Measurements from ENCODE around the gene TGM5. TPM values are rescaled to one million over a fixed set of nuclear protein-coding genes. Genes with fewer than 3 reads are reported as not detected.
A peak's percentile ranks its signal among the peaks of the same experiment; 100 is the strongest.

TGM5 gene
- total RNA-seq, 5 donors from 2014 or later (not counting 1 experiment from before 2014, with no cell fraction given), result not detected

DNA sequence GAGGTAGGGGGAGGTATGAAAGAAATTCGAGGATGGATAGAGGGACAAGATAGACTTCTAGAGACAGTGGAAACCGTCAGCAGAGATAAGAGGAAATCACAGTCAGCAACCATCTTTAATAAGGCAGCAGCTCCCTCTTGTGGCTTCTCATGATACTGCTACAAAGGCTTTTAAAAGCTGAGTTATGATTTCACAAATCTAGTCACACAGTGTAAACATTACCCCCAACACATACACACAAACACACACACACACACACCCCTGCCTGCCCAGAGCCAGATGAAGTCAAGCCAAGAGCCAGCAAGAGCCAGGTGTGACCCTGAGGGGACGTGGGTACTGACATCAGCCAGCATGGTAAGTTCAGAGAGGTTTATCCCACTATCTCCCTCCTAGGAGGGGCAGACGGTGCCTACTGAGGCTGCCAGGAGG lies 18.9 kb upstream of the TGM5 start:
- CTCF ChIA-PET, result interaction anchor here (0.5 to 2.3 kb wide), 17 partner anchors 11 to 326 kb away, joined by 3 to 60 read pairs (median 3); no protein-coding TSS in a partner anchor
- Mint-ChIP-seq H3K27ac (no peak overlapping the region), H3K36me3 (no peaks in the 10 kb centered on the region), H3K4me1 (peaks cover 0 to 8% (median 2%) of the 10 kb centered on the region in 3 donors), H3K4me3 (no peak overlapping the region), H3K9me3 (no peaks in the 10 kb centered on the region), H3K27me3 (peaks cover 4 to 5% of the 10 kb centered on the region in 2 donors)
- DNase-seq, result peak in 30 of 35 experiments; percentile 7 to 80 (median 37)
- POLR2A ChIA-PET, result no interaction called here
- peak; percentile 63 to 82 (median 68) for ATAC-seq (replicated peaks in 1 of 4)
- H3K4me3 ChIP-seq (ENCODE audit: control insufficient read depth in 1 of 2, extremely low read depth in 1 of 2, low read length in 1 of 2), result no peak overlapping the region
- H3K36me3 ChIP-seq (ENCODE audit: control insufficient read depth in 2 of 2, extremely low read depth in 1 of 2, insufficient read depth in 1 of 2, low read length in 1 of 2), result no peaks in the 10 kb centered on the region
- H3K4me1 ChIP-seq (ENCODE audit: control insufficient read depth in 1 of 2, extremely low read depth in 1 of 2, insufficient read depth in 2 of 2, low read length in 2 of 2), result peaks cover 0 to 3% of the 10 kb centered on the region in 2 experiments
- H3K9me3 ChIP-seq, result no peaks in the 10 kb centered on the region
- no CpG with 5 or more reads among the region's 4 CpGs for WGBS (ENCODE audit: insufficient coverage)
- peaks cover 0 to 18% of the 10 kb centered on the region in 2 experiments for H3K27me3 ChIP-seq (replicated peaks in 1 of 2; ENCODE audit: control insufficient read depth in 2 of 2, extremely low read depth in 1 of 2, insufficient read depth in 2 of 2, low read length in 1 of 2)
- no peak overlapping the region for H3K27ac ChIP-seq (ENCODE audit: low read length)

DNA sequence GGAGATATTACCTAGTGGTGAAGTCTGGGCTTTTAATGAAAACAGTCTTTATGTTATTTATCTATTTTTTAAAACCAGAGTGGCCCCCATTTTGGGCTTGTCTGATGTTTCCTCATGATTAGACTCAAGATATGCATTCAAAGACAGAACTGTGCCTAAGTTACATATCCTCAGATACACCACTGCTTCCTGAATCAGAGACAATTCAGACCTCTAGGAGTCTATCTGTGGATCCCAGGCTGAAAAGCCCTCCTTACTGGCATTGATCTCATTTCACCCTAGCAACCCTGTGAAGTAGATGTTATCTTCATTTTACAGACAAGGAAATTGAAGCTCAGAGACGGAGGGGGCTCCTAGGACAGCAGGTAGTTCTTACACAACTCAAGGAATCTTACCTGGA lies 16.8 kb upstream of the TGM5 start:
- no peak for ATAC-seq (replicated peaks in 1 of 4)
- no peaks in the 10 kb centered on the region for H3K36me3 Mint-ChIP-seq
- CTCF ChIA-PET, result no interaction called here
- no peaks in the 10 kb centered on the region for H3K9me3 Mint-ChIP-seq
- Histone ChIP-seq H3K27ac (ENCODE audit: low read length) (no peak overlapping the region), H3K4me1 (ENCODE audit: control insufficient read depth in 1 of 2, extremely low read depth in 1 of 2, insufficient read depth in 2 of 2, low read length in 2 of 2) (peaks cover 0 to 3% of the 10 kb centered on the region in 2 experiments), H3K9me3 (no peaks in the 10 kb centered on the region), H3K4me3 (ENCODE audit: control insufficient read depth in 1 of 2, extremely low read depth in 1 of 2, low read length in 1 of 2) (no peak overlapping the region), H3K27me3 (replicated peaks in 1 of 2; ENCODE audit: control insufficient read depth in 2 of 2, extremely low read depth in 1 of 2, insufficient read depth in 2 of 2, low read length in 1 of 2) (peaks cover 0 to 26% of the 10 kb centered on the region in 2 experiments), H3K36me3 (ENCODE audit: control insufficient read depth in 2 of 2, extremely low read depth in 1 of 2, insufficient read depth in 1 of 2, low read length in 1 of 2) (no peaks in the 10 kb centered on the region)
- no peak for DNase-seq
- no peak overlapping the region for H3K27ac Mint-ChIP-seq
- H3K4me1 Mint-ChIP-seq, result peaks cover 0 to 8% (median 2%) of the 10 kb centered on the region in 3 donors
- POLR2A ChIA-PET, result no interaction called here
- H3K4me3 Mint-ChIP-seq, result no peak overlapping the region
- peaks cover 3 to 9% of the 10 kb centered on the region in 2 donors for H3K27me3 Mint-ChIP-seq
- 57% methylated on average over 1 of the region's 1 CpG for WGBS (ENCODE audit: insufficient coverage)

DNA sequence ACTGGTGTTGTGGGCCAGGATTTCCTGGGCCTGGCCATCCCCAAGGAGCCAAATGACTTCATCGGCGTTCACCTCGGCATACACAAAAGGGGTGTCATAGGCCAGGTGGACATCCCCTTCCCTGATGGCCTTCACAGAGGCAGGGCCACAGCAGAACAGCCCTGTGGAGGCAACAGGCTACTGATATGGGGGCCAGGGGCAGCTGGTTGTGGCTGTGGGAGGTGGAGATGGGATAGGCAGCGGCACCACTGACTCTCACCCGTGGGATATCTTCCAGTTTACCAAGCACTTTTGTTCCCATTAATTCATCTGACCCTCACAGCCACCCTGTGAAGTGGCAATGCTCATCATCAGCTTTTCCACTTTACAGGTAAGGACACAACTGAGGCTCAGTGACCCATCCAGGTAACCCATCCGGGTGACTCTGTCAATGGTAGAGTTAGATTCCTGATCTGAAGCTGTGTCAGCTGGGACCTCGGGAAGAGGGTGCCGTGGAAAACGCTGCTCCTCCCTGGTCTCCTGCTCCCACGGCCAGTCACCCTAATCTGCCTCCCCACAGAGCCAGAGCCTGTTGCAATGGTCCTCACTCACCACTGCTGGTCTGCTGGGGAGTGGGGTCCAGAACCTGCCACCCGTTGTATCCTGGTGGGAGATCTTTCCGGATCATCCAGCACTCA lies 15.3 kb upstream of the TGM5 start:
- peaks cover 0 to 3% of the 10 kb centered on the region in 2 experiments for H3K4me1 ChIP-seq (ENCODE audit: control insufficient read depth in 1 of 2, extremely low read depth in 1 of 2, insufficient read depth in 2 of 2, low read length in 2 of 2)
- H3K9me3 Mint-ChIP-seq, result no peaks in the 10 kb centered on the region
- no peaks in the 10 kb centered on the region for H3K9me3 ChIP-seq
- CTCF ChIA-PET, result interaction anchor here in 1 of 2 donors (0.6 to 1.1 kb wide), 2 partner anchors 57 to 1446 kb away, joined by 3 to 5 read pairs; no protein-coding TSS in a partner anchor
- 91% methylated on average over 4 of the region's 12 CpGs for WGBS (ENCODE audit: insufficient coverage)
- ATAC-seq (replicated peaks in 1 of 4), result no peak
- peaks cover 3 to 9% of the 10 kb centered on the region in 2 donors for H3K27me3 Mint-ChIP-seq
- H3K4me1 Mint-ChIP-seq, result peaks cover 0 to 8% (median 2%) of the 10 kb centered on the region in 3 donors
- no peak overlapping the region for H3K4me3 ChIP-seq (ENCODE audit: control insufficient read depth in 1 of 2, extremely low read depth in 1 of 2, low read length in 1 of 2)
- POLR2A ChIA-PET, result no interaction called here
- no peak overlapping the region for H3K27ac ChIP-seq (ENCODE audit: low read length)
- no peaks in the 10 kb centered on the region for H3K36me3 Mint-ChIP-seq
- H3K4me3 Mint-ChIP-seq, result no peak overlapping the region
- H3K27me3 ChIP-seq (replicated peaks in 1 of 2; ENCODE audit: control insufficient read depth in 2 of 2, extremely low read depth in 1 of 2, insufficient read depth in 2 of 2, low read length in 1 of 2), result peaks cover 0 to 22% of the 10 kb centered on the region in 2 experiments
- H3K36me3 ChIP-seq (ENCODE audit: control insufficient read depth in 2 of 2, extremely low read depth in 1 of 2, insufficient read depth in 1 of 2, low read length in 1 of 2), result no peaks in the 10 kb centered on the region
- no peak for DNase-seq
- no peak overlapping the region for H3K27ac Mint-ChIP-seq

DNA sequence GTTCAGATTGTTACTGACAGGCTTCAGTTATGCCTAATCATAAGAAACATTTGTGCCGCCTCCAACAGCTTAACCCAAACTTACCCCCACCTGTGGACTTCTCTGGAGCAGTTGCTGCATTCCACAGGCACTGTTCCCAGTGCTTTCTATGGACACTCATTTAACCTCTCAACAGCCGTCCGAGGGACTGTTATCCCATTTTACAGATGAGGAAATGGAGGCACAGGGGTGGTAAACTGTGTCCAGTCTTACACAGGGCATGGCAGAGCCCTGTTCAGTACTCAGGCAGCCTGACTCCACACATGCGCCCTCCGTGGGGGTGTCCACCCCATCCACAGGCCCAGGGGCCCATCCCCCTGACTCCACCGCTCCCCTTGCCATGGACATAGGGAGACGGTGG lies 14.3 kb upstream of the TGM5 start:
- no peak overlapping the region for H3K27ac Mint-ChIP-seq
- no peaks in the 10 kb centered on the region for H3K9me3 Mint-ChIP-seq
- no peaks in the 10 kb centered on the region for H3K36me3 Mint-ChIP-seq
- DNase-seq, result no peak
- Histone ChIP-seq H3K4me3 (ENCODE audit: control insufficient read depth in 1 of 2, extremely low read depth in 1 of 2, low read length in 1 of 2) (no peak overlapping the region), H3K9me3 (no peaks in the 10 kb centered on the region), H3K4me1 (ENCODE audit: control insufficient read depth in 1 of 2, extremely low read depth in 1 of 2, insufficient read depth in 2 of 2, low read length in 2 of 2) (peaks cover 0 to 3% of the 10 kb centered on the region in 2 experiments), H3K36me3 (ENCODE audit: control insufficient read depth in 2 of 2, extremely low read depth in 1 of 2, insufficient read depth in 1 of 2, low read length in 1 of 2) (no peaks in the 10 kb centered on the region), H3K27ac (ENCODE audit: low read length) (no peak overlapping the region), H3K27me3 (replicated peaks in 1 of 2; ENCODE audit: control insufficient read depth in 2 of 2, extremely low read depth in 1 of 2, insufficient read depth in 2 of 2, low read length in 1 of 2) (peaks cover 0 to 24% of the 10 kb centered on the region in 2 experiments)
- 100% methylated on average over 1 of the region's 7 CpGs for WGBS (ENCODE audit: insufficient coverage)
- ATAC-seq (replicated peaks in 1 of 4), result no peak
- ChIA-PET CTCF (no interaction called here), POLR2A (no interaction called here)
- H3K4me3 Mint-ChIP-seq, result no peak overlapping the region
- H3K27me3 Mint-ChIP-seq, result peaks cover 3 to 10% of the 10 kb centered on the region in 2 donors
- peaks cover 0 to 8% (median 2%) of the 10 kb centered on the region in 3 donors for H3K4me1 Mint-ChIP-seq

DNA sequence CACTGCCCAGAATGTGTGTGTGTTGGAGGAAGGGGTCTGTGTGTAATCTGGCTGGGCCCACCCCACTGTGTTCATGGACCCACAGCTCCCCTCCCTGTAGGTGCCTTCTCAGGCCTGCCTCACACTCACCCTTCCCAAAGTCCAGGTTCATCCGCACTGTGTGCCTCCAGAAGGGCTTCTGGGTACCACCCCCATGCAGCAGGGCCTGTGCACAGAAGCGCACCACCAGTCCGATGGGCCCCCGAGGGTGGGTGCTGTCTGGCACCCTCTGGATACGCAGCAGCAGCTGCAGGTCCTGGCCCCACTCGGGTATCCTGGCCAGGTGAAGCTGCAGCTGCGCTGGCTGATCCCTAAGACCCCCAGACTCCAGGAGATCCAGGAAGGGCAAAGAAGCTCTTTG lies 12.8 kb upstream of the TGM5 start:
- ChIA-PET CTCF (no interaction called here), POLR2A (no interaction called here)
- H3K9me3 ChIP-seq, result no peaks in the 10 kb centered on the region
- no peaks in the 10 kb centered on the region for H3K36me3 ChIP-seq (ENCODE audit: control insufficient read depth in 2 of 2, extremely low read depth in 1 of 2, insufficient read depth in 1 of 2, low read length in 1 of 2)
- Mint-ChIP-seq H3K4me1 (peaks cover 0 to 4% (median 0%) of the 10 kb centered on the region in 3 donors), H3K4me3 (no peak overlapping the region), H3K27me3 (peaks cover 5 to 13% of the 10 kb centered on the region in 2 donors), H3K36me3 (no peaks in the 10 kb centered on the region), H3K27ac (no peak overlapping the region), H3K9me3 (no peaks in the 10 kb centered on the region)
- no peak overlapping the region for H3K27ac ChIP-seq (ENCODE audit: low read length)
- ATAC-seq (replicated peaks in 1 of 4), result no peak
- no peaks in the 10 kb centered on the region for H3K4me1 ChIP-seq (ENCODE audit: control insufficient read depth in 1 of 2, extremely low read depth in 1 of 2, insufficient read depth in 2 of 2, low read length in 2 of 2)
- 79% methylated on average over 6 of the region's 7 CpGs for WGBS (ENCODE audit: insufficient coverage)
- no peak for DNase-seq
- H3K4me3 ChIP-seq (ENCODE audit: control insufficient read depth in 1 of 2, extremely low read depth in 1 of 2, low read length in 1 of 2), result no peak overlapping the region
- H3K27me3 ChIP-seq (replicated peaks in 1 of 2; ENCODE audit: control insufficient read depth in 2 of 2, extremely low read depth in 1 of 2, insufficient read depth in 2 of 2, low read length in 1 of 2), result peaks cover 0 to 24% of the 10 kb centered on the region in 2 experiments

DNA sequence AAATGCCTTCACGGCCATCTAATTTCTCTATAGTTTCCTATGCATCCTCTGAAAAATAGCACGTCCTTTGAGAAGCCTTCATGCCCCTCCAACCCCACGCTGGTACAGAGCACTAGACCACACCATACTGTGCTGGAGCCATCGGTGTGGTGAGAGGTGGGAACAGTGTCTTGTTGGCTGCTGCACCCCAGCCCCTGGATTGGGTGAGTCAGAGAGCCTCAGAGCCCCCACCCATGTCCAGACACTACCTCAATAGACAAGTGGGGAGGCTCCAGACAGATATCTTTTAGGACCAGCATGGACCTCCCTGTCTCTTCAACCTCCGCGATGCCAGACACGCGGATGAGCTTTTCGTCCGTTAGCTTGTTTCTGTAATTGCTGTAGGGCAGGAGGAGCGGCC lies 12.1 kb upstream of the TGM5 start:
- Histone ChIP-seq H3K9me3 (no peaks in the 10 kb centered on the region), H3K27ac (ENCODE audit: low read length) (no peak overlapping the region), H3K36me3 (ENCODE audit: control insufficient read depth in 2 of 2, extremely low read depth in 1 of 2, insufficient read depth in 1 of 2, low read length in 1 of 2) (no peaks in the 10 kb centered on the region), H3K27me3 (replicated peaks in 1 of 2; ENCODE audit: control insufficient read depth in 2 of 2, extremely low read depth in 1 of 2, insufficient read depth in 2 of 2, low read length in 1 of 2) (peaks cover 0 to 28% of the 10 kb centered on the region in 2 experiments), H3K4me3 (ENCODE audit: control insufficient read depth in 1 of 2, extremely low read depth in 1 of 2, low read length in 1 of 2) (no peak overlapping the region), H3K4me1 (ENCODE audit: control insufficient read depth in 1 of 2, extremely low read depth in 1 of 2, insufficient read depth in 2 of 2, low read length in 2 of 2) (no peaks in the 10 kb centered on the region)
- H3K4me3 Mint-ChIP-seq, result no peak overlapping the region
- WGBS (ENCODE audit: insufficient coverage), result no CpG with 5 or more reads among the region's 11 CpGs
- H3K27ac Mint-ChIP-seq, result no peak overlapping the region
- H3K27me3 Mint-ChIP-seq, result peaks cover 10 to 18% of the 10 kb centered on the region in 2 donors
- H3K36me3 Mint-ChIP-seq, result no peaks in the 10 kb centered on the region
- H3K4me1 Mint-ChIP-seq, result no peaks in the 10 kb centered on the region
- H3K9me3 Mint-ChIP-seq, result no peaks in the 10 kb centered on the region
- no peak for ATAC-seq (replicated peaks in 1 of 4)
- CTCF ChIA-PET, result no interaction called here
- no peak for DNase-seq
- POLR2A ChIA-PET, result no interaction called here

Measured in T-cell (primary cell).